ENCODE measurements around the gene PNLDC1.

DNA sequence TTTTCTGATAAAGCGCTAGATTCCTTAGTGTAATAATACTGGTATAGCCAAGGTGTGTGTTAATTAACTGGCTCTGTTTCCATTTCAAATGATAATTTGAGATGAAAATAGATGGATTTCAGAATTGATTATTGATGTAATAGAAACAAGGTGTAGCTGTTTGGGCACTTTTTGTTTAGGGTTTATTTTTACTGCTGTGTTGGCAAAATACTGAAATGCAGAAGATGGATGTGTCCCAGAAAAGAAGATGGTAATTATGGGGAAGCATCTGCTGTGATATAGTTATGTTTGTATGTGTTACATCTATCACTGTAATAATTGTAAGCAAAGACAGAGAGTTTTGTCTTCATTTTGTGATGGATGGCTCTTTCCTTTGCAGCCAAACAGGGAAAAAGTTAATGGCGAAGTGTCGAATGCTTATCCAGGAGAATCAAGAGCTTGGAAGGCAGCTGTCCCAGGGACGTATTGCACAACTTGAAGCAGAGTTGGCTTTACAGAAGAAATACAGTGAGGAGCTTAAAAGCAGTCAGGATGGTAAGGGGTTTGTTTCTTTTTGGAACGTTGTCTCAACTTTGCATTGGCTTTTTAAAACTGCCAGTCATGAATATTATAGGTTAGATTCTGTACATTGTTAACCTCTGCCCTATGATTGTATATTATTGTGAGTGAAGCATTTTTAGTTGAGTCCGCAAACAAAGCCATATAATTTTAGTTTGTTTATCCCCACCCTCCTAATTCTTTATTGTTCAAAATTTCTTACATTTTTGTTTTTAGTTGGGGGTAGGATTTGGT, 46.8 kb upstream of the PNLDC1 start:
- TF ChIP-seq, protein P1, sequence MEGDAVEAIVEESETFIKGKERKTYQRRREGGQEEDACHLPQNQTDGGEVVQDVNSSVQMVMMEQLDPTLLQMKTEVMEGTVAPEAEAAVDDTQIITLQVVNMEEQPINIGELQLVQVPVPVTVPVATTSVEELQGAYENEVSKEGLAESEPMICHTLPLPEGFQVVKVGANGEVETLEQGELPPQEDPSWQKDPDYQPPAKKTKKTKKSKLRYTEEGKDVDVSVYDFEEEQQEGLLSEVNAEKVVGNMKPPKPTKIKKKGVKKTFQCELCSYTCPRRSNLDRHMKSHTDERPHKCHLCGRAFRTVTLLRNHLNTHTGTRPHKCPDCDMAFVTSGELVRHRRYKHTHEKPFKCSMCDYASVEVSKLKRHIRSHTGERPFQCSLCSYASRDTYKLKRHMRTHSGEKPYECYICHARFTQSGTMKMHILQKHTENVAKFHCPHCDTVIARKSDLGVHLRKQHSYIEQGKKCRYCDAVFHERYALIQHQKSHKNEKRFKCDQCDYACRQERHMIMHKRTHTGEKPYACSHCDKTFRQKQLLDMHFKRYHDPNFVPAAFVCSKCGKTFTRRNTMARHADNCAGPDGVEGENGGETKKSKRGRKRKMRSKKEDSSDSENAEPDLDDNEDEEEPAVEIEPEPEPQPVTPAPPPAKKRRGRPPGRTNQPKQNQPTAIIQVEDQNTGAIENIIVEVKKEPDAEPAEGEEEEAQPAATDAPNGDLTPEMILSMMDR (IDR thresholded peaks at IDR 0.05; ENCODE audit: low read depth, low read length, poor library complexity, severe bottlenecking), result no peak
- no peak for TF ChIP-seq EZH2phosphoT487 (IDR thresholded peaks at IDR 0.05; ENCODE audit: borderline replicate concordance, low read length)
